Adipocyte (in vitro differentiated cells): Measurements from ENCODE around the gene TSKU.
A peak's percentile ranks its signal among the peaks of the same experiment; 100 is the strongest.

Experiments
- DNase-seq: peaks from one replicate; pipeline ENCODE4 v3.0.0-alpha.2; 2015; ENCODE audit warnings: low read depth
- H3K27me3 ChIP-seq: replicated peaks from 2 replicates; pipeline ENCODE4 v1.7.0; 2013; ENCODE audit warnings: mild to moderate bottlenecking, low read length, moderate library complexity; ENCODE audit not compliant: control insufficient read depth, insufficient read depth
- H3K36me3 ChIP-seq: 2 replicates; pipeline ENCODE4 v1.7.0; 2013; ENCODE audit warnings: low read length, mild to moderate bottlenecking, moderate library complexity; ENCODE audit not compliant: control insufficient read depth, insufficient read depth, severe bottlenecking
- H3K4me1 ChIP-seq: 2 replicates; pipeline ENCODE4 v1.7.0; 2013; ENCODE audit warnings: mild to moderate bottlenecking, low read length, moderate library complexity; ENCODE audit not compliant: control insufficient read depth, insufficient read depth
- H3K4me3 ChIP-seq: 2 replicates; pipeline ENCODE4 v1.7.0; 2013; ENCODE audit warnings: mild to moderate bottlenecking, low read length, moderate library complexity
- H3K9ac ChIP-seq: 2 replicates; pipeline ENCODE4 v1.7.0; 2013; ENCODE audit warnings: mild to moderate bottlenecking, low read length, moderate library complexity
- H3K9me3 ChIP-seq: 2 replicates; pipeline ENCODE4 v1.7.0; 2013; ENCODE audit warnings: mild to moderate bottlenecking, low read length, moderate library complexity; ENCODE audit not compliant: control insufficient read depth

Gene TSKU

DNA sequence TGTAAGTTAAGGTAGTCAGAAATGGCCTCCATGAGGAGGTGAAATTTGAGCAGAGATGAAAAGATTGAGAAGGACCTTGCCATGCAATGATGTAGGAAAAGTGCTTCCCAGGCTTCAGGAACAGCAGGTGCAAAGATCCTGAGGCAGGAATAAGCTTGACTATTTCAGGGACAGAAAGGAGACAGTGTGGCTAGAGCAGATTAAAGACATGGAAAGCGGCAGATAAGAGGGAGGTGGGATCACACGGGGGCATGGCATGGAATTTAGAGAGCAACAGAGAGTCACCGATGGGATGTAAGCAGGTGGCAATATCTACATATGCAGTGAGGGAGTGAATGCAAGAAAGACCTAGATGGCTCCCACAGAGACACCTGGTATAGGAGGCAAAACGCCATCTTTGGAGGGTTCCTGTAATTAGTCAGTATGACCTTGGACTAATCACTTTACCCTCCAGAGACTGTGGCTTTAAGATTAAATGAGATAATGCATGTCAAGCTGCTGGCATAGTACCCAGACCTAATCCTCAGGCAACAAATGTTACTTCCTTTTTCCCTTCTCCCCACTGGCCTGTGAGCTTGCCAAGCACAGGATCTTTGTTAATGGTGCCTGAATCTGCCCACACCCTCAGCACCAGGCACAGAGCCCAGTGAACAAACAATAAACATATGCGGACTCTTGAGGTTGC is 52.9 kb downstream of the TSKU start:
- peak; percentile 93 for DNase-seq
- no peaks in the 10 kb centered on the region for H3K36me3 ChIP-seq

DNA sequence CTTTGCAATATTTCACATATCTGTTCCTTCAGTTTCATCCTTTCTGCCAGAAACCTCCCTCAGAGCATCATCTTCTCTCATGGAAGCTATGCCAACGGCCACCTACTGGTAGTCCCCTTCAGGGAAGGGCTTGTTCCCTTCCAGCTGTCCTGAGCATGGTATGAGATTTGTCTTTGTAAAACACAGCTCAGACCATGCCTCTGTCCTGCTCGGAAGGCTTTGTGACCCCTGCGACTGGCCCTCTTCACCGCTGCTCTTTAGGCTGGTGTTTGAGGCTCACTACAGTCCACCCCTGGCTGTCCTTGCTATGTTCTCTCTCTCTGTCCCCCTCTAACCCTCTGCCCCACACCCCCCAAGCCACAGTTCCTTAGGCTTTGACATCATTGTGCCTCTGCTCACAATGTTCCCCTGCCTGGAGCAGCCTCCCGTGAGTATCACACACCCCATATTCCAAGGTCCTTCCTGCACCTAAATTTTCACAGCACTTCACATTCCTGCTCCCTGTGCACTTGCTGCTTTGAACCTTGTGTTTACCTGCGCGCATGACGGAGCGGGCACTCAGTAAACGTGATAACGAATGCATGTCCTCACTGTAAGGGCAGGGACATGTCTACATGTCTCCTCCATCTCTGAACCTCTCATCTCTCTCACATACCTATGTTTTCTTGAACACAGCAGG is 53.6 kb downstream of the TSKU start:
- H3K27me3 ChIP-seq = peaks cover 11% of the 10 kb centered on the region
- H3K9me3 ChIP-seq = no peaks in the 10 kb centered on the region
- H3K4me3 ChIP-seq = no peak overlapping the region
- no peaks in the 10 kb centered on the region for H3K36me3 ChIP-seq
- H3K9ac ChIP-seq = no peak overlapping the region
- peaks cover 32% of the 10 kb centered on the region for H3K4me1 ChIP-seq
- no peak for DNase-seq

More for the DNA sequence above, 52.9 kb downstream of the TSKU start:
- H3K27me3 ChIP-seq = peaks cover 4% of the 10 kb centered on the region
- peaks cover 33% of the 10 kb centered on the region for H3K4me1 ChIP-seq
- no peak overlapping the region for H3K4me3 ChIP-seq
- H3K9ac ChIP-seq = no peak overlapping the region
- no peaks in the 10 kb centered on the region for H3K9me3 ChIP-seq

DNA sequence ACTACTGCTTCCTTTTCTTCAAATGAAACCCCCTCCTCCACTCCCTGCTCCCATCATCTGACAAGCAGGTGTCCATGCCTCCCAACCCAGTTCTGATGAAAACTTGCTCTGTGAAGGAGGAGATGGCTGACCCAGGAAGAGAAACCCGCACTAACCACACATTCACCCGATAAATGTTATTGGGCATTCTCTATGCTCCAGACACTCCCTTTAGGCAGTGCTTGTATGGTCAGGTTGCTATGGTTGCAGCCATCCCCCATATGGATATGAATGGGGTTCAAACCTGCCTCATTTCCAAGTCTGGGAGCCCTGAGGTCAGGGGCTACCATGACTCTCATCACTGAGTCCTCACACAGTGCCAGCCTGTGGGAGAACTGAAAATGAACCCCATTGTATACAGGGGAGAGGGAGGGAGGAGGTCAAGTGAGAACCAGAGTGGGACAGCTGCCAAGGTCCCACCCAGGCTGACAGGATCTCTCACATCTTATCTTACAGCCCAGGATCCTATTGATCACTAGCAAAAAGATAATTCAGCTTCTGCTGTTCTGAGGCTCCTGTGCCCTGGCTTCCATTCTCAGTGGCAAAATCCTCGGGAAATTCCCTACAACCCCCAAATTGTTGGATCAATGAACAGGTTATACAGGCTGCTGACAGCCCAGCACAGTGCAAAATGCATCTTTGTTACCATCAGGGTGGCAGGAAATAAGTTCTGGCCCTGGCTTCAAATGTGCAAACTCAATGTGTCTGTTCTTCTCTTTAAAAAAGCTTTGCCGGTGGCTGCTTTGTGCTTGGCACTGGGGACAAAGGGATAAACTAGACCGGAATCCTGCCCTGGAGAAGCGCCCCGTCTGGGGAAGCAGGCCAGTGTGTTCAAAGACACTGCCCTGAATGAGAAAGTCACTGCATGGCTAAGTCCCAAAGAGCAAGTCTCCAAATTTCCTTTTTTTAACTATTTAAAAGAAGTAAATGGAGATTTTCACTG is 54.8 kb downstream of the TSKU start:
- Histone ChIP-seq H3K9me3 (no peaks in the 10 kb centered on the region), H3K36me3 (no peaks in the 10 kb centered on the region), H3K4me1 (peaks cover 32% of the 10 kb centered on the region), H3K27me3 (peaks cover 18% of the 10 kb centered on the region), H3K4me3 (no peak overlapping the region), H3K9ac (no peak overlapping the region)
- DNase-seq = no peak

DNA sequence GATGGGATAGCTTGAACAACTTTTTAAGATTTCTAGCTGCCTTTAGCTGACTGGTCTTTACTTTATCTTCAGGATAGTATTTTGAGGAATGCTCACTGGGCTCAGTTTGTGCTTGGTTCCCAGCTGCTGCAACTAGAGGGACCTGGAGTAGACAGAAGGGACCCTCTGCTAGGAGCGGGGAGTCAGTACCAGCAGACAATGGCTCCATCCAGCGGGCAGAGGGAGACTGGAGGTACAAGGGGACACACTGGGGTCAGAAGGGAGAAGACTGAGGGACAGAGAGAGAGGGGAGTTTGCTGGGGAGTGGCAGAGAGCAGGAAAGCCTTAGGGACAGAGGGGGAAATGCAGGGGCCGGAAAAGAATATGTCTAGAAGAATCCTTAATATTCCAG is 55.5 kb downstream of the TSKU start:
- H3K4me3 ChIP-seq = no peak overlapping the region
- H3K9ac ChIP-seq = no peak overlapping the region
- H3K4me1 ChIP-seq = peaks cover 32% of the 10 kb centered on the region
- DNase-seq = no peak
- H3K27me3 ChIP-seq = peaks cover 18% of the 10 kb centered on the region
- no peaks in the 10 kb centered on the region for H3K9me3 ChIP-seq
- no peaks in the 10 kb centered on the region for H3K36me3 ChIP-seq

DNA sequence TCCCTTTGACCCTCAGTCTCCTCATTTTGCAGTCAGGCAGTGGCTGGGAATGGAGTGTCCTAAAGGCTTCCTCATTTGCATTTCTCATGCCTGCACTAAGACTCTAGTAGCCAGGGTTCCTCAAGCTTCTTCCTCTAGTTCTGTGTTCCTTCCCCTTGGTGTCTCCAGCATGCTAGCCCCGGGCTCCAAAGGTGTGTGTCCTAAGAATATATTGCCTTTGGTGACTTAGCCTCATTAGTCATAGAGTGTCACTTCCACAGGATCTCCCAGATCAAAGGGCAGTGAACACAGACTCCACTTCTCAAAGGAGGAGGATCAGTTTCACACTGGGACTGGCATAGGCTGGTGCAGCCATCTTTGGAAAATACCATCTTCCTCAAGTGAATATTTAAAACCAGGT is 56.2 kb downstream of the TSKU start:
- Histone ChIP-seq H3K9me3 (no peaks in the 10 kb centered on the region), H3K36me3 (no peaks in the 10 kb centered on the region), H3K4me1 (peaks cover 27% of the 10 kb centered on the region), H3K4me3 (no peak overlapping the region), H3K27me3 (peaks cover 18% of the 10 kb centered on the region), H3K9ac (no peak overlapping the region)
- DNase-seq = no peak

DNA sequence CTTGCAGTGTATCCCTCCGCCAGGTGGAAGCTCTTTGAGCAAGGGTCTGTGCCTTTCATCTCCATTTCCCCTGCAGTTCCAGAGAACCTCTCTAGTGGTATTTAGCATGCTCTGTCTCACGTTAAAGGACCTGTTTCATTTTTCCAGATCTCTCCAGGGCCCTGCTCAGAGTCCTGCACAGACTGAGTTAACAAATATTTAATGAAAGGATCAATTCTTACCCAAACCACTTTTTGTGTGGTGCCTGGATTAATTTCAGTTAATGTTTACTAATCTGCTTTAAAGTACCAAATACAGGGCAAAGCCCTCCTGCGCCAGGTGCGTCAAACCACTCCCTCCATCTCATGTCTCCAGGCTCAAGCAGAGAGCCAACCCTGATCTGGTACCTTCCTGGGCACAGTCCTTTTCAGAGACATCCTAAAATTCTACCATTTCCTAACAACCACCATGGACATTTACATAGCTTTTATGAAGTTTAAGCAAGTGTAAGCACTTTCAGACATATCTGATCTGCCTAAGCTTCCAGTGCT is 58.8 kb downstream of the TSKU start:
- H3K9ac ChIP-seq = no peak overlapping the region
- no peaks in the 10 kb centered on the region for H3K36me3 ChIP-seq
- H3K27me3 ChIP-seq = peaks cover 18% of the 10 kb centered on the region
- H3K4me3 ChIP-seq = no peak overlapping the region
- H3K9me3 ChIP-seq = no peaks in the 10 kb centered on the region
- H3K4me1 ChIP-seq = peaks cover 8% of the 10 kb centered on the region
- DNase-seq = no peak

DNA sequence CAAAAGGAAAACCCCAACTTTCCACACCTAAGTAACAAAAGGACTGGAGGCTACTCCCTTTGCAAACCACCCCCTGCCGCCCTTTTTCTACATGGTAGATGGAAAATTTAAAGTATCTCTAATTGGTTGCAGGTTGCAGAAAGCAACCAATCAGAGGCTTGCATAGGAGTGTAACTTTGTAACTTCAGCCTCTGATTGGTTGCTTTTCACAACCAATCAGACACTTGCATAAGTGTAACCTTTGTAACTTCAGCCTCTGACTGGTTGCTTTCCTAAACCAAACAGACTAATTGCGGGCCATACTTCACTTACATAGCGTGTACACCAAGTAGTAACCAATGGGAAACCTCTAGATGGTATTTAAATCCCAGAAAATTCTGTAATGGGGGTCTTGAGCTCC is 60.8 kb downstream of the TSKU start:
- Histone ChIP-seq H3K4me3 (no peak overlapping the region), H3K36me3 (no peaks in the 10 kb centered on the region), H3K9ac (no peak overlapping the region), H3K9me3 (no peaks in the 10 kb centered on the region), H3K27me3 (peaks cover 18% of the 10 kb centered on the region), H3K4me1 (peaks cover 5% of the 10 kb centered on the region)
- DNase-seq = no peak

DNA sequence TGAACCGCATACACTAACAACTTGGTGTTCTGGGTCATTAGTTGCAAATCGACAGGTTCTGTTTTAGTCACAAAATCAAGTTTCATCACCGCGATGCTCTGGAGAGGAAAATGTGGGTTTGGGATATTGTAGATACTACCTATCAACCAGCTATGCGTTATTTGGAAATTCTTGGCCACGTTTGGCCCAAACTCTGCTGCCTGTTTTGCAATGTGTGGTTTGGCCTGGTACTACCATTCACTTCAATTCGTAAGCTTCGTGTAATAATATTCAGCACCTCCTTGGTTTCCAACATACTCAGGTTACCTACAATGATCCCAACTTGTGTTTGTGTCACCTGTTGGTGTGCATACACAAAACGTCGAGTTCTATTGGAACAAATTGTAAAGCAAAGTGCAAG is 61.4 kb downstream of the TSKU start:
- Histone ChIP-seq H3K9me3 (no peaks in the 10 kb centered on the region), H3K4me3 (no peak overlapping the region), H3K9ac (no peak overlapping the region), H3K36me3 (no peaks in the 10 kb centered on the region), H3K4me1 (peaks cover 5% of the 10 kb centered on the region), H3K27me3 (peaks cover 18% of the 10 kb centered on the region)
- DNase-seq = no peak

DNA sequence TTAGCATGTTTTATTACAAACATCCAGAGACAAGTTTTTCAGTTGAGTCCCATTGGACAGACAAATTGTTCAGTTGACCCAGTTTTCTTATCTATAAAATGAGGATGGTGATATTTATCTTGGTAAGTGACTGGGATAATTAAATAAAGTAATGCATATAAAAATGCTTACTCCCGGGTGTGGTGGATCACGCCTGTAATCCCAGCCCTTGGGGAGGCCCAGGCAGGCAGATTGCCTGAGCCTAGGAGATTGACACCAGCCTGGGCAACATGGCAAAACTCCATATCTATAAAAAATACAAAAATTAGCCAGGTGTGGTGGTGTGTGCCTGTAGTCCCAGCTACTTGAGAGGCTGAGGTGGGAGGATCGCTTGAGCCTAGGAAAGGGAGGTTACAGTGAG is 61.9 kb downstream of the TSKU start:
- DNase-seq = no peak
- no peaks in the 10 kb centered on the region for H3K36me3 ChIP-seq
- H3K4me3 ChIP-seq = no peak overlapping the region
- peaks cover 7% of the 10 kb centered on the region for H3K4me1 ChIP-seq
- peaks cover 16% of the 10 kb centered on the region for H3K27me3 ChIP-seq
- no peaks in the 10 kb centered on the region for H3K9me3 ChIP-seq
- no peak overlapping the region for H3K9ac ChIP-seq

DNA sequence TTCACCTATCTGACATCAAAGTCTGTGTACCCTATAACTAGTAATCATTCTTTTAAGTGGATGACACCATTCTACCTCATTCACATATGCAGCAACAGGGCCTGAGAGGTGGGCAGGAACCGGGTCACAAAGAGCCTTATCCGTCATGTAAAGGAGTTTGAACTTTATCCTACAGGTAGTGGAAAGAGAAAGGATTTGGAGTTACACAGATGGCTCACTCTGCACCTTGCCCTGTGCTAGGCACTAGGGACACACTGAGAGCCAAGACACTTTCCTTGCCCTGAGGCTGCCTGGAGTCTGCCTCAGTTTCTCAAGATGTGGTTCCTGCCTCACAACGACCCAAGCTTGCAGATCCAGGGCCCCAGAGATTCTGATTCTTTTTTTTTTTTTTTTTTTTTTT is 63.3 kb downstream of the TSKU start:
- no peak for DNase-seq
- Histone ChIP-seq H3K36me3 (no peaks in the 10 kb centered on the region), H3K9me3 (no peaks in the 10 kb centered on the region), H3K9ac (no peak overlapping the region), H3K4me1 (peaks cover 20% of the 10 kb centered on the region), H3K4me3 (no peak overlapping the region), H3K27me3 (peaks cover 10% of the 10 kb centered on the region)
